GM18907 (cell line): ENCODE data around the gene IL11RA.
A peak's percentile ranks its signal among the peaks of the same experiment; 100 is the strongest.
"Not testable (repeated sequence)": the region's sequence is repeated elsewhere in the genome, so short reads cannot be mapped to it uniquely, and the experiment has no call there.

Experiments
- ATAC-seq: cut with Tn5 transposase; IDR thresholded peaks from one replicate; pipeline ENCODE4 v1.9.1; 2021; ENCODE audit warnings: mild to moderate bottlenecking, moderate library complexity; ENCODE audit not compliant: unreplicated experiment

IL11RA gene

DNA sequence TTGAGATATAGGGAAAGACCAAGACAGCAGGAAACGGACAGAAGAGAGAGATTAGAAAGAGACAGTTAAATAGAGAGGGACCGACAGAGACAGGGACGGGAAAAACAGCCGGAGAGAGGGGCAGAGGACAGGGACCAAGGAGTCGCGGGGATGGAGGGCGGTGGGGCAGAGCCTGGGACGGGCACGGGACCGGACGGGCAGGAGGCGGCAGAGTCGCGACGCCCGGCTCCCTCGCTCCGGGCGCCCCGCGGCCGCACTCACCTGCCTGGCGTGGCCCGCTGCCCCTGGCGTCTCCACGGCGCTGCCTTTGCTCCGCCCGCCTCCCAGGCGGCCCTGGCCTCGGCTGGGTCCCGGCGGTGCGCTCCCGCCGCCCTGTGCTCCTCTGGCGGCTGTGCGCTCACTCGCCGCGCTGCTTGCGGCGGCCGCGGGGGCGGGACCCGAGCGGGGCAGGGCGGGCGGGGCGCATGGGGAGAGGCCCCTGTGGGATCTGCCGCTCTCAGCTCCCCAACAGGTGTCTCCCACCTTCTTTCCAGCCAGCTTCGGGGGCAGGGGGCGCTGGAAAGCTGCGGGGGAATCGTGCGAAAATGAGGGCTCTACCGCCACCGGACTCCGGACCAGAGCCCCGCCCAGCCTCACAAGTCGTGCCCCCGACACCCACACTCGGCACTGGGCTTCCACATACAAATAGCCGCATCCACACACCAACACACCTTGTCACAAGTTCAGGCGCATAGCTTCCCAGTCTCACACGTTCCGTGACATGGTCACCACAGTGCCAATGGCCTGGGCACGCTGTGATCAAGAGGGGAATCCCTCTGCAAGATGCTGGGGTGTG is 23.1 kb upstream of the IL11RA start, which contains the start of gene ARID3C:
TSS of gene ARID3C (minus strand) at position 411 of the 835 bp plus-strand sequence. CDS start 1,052 bp downstream, outside the sequence.
- no peak for ATAC-seq

DNA sequence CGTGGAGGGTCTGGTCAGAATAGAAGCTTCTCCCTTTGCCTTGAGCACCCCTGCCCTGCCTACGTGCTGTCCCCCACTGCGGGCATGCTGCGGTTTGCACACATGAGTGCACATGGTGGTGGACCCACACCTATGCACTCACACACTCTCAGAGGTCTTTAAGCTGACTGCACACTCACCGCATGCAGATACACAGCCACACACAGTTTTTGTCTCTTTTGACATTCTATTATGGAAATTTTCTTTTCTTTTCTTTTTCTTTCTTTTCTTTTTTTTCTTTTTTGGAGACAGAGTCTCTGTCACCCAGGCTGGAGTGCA is 22.5 kb upstream of the IL11RA start:
- ATAC-seq = no peak

DNA sequence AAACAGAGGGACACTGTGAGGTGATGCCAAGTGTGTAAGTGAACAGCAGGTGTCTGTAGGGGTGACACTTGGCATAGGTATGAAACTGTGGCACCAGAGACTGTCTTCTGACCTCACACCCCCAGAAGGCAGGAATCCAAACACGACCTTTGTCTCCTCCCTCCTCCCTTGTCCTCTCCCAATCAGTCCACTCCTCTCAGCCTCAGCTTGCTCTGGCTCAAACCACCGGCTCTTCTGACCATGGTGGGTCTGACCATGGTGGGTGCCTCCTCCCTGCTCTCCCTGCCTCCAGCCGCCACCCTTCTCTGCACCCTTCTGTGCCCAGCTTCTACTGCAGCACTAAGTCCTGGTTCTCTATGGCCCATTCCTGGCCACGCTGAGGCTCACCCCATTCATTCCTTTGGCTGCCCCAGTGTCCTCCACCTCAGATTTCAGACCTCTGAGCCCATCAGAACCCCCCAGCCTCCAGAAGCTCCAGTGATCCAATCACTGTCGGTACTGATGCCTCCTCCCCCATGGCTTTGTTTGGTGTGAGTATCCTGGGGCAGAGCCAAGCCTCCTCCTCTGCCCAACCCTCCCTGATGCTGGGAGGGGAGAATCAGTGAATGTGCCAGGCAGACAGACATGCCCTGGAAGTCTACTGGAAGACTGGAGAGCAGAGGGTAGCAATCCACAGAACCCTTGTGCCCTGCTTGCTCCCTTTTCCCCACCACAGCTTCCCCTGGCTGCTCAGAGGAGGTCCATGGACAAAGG is 21.4 kb upstream of the IL11RA start:
- ATAC-seq = no peak

- no peak for ATAC-seq
Measured at GRCh38 chr9:34633166-34633565, 18.8 kb upstream of the IL11RA start.

GRCh38 chr9:34633851-34634550 is 18.0 kb upstream of the IL11RA start:
- peak; percentile 36 for ATAC-seq

- no peak for ATAC-seq
Measured at GRCh38 chr9:34634551-34635248, 17.3 kb upstream of the IL11RA start.

GRCh38 chr9:34635556-34635955 is 16.4 kb upstream of the IL11RA start:
- ATAC-seq = no peak

DNA sequence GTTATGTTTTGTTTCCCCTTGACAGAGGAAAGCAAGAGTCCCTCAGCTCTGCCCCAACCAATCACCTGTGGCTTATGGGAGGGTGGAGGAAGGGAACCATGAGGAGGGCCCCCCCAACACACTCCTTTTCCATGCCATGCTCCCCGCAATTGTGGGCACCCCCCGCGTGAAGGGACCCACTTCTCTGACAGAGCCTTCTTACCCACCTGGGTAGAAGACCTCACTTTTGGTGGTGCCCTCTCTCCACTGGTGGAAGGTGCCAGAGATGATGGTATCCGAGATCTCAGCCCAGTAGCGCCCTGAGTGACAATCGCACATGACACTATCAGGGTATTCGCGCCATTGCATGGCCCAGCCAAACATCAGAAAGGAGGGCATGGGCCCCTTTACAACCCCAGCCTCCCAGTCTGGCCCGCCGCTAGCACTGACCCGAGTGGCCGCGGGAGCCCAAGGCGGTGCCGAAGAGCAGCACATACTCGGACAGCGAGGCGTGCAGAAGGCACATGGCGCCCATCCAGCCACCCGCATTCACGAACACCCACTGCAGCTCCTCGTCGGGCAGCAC is 15.1 kb upstream of the IL11RA start:
- ATAC-seq = peak; percentile 2

DNA sequence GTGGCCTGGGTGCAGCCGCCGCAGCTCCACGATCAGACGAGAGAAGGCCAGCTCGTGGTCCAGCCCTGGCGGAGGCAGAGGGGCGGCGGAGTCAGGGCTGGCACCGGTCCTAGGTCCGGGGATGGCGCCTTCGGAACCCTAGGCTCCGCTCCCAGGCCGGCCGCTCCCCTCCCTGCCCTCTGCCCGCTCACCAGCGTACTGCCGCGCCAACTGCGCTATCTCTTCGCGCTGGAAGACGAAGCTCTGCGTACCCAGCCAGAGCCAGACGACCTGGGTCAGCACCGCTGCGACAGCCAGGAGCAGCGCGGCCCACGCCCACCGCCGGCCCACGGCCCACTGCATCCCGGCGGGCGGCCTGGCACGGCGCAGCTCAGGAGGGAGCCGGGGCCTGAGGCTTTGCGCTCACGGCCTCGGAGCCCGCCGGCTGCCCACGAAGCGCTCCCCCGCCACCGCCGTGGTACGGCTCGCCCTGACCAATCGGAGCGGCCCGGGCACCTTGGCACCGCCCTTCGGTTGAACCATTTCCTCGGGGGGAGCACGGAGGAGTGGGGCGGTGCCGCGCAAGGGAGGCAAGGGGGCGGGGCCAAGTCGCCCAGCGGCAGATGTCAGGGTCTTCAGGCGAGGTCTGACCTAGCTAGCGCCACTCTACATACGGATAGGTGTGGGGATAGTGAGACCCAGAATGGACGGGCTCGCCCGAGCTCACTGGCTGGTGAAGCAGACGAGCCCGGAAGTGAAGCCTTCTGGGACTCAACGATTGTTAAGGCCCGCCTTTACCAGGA is 14.4 kb upstream of the IL11RA start, which contains the start of gene SIGMAR1:
TSS of gene SIGMAR1 (minus strand) at position 432 of the 782 bp plus-strand sequence. CDS start at position 342, 90 bp downstream.
- peak; percentile 86 for ATAC-seq

- ATAC-seq = no peak
Measured at GRCh38 chr9:34638138-34638445, 13.9 kb upstream of the IL11RA start.

DNA sequence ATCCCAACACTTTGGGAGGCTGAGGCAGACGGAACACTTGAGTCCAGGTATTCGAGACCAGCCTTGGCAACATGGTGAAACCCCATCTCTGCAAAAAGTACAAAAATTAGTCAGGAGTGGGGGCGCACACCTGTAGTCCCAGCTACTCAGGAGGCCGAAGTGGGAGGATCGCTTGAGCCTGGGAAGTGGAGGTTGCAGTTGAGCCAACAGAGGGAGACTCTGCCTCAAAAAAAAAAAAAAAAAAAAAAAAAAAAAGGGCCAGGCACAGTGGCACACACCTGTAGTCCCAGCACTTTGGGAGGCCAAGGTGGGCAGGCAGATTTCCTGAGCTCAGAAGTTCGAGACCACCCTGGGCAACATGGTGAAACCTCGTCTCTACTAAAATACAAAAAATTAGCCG is 12.7 kb upstream of the IL11RA start:
- ATAC-seq = not testable (repeated sequence)

GRCh38 chr9:34642679-34643078 is 9.3 kb upstream of the IL11RA start:
- no peak for ATAC-seq

- ATAC-seq = no peak
Measured at GRCh38 chr9:34644766-34645314, 7.1 kb upstream of the IL11RA start.

DNA sequence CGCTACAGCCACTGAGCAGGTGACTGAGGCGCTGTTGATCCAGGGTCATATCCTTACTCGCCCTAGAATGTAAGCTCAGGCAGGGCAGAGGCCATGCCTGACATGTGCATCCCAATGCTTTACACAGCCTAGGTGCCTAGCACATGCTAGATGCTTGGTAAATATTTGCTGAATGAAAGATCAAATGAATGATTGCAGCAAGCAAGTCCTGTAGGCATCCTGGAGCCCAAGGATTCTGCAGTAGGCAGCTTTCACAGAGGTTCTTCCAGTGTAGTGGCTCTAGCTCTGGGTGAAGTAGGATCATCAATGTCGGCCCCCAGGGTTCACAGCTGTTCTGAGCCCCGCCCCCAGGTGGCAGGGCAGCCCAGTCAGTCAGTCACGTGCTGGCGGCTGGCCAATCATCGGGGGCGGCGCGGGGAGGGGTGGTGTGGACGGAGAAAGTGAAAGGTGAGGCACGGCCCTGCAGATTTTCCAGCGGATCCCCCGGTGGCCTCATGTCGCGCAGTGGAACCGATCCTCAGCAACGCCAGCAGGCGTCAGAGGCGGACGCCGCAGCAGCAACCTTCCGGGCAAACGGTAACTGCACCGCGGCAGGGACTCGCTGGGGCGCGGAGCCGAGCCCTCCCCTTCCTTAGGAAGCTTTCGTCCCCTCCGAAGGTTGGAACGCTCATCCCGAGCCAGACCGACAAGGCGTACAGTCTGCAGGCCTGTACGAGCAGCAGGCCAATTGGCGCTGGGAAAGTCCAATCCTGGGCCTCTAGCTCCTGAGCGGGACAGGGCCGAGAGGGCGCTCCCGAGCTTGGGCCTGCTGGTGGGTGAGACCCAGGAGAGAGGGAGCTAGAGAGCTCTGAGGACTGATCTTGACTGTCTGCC is 5.5 kb upstream of the IL11RA start, which contains the start of gene GALT:
TSS of gene GALT (plus strand) at position 465 of the 873 bp plus-strand sequence. CDS start at position 495, 30 bp downstream.
- ATAC-seq = peak; percentile 88

DNA sequence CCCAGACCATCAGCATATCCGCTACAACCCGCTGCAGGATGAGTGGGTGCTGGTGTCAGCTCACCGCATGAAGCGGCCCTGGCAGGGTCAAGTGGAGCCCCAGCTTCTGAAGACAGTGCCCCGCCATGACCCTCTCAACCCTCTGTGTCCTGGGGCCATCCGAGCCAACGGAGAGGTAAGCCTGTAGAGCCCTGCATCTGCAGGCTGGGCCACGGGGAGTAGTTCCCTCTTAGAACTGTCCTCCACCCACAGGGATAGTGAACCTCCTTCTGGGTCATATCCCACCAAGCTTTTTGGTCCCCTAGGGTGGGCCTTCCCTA is 4.9 kb upstream of the IL11RA start:
- ATAC-seq = no peak

GRCh38 chr9:34647651-34648050 is 4.3 kb upstream of the IL11RA start:
- ATAC-seq = no peak

DNA sequence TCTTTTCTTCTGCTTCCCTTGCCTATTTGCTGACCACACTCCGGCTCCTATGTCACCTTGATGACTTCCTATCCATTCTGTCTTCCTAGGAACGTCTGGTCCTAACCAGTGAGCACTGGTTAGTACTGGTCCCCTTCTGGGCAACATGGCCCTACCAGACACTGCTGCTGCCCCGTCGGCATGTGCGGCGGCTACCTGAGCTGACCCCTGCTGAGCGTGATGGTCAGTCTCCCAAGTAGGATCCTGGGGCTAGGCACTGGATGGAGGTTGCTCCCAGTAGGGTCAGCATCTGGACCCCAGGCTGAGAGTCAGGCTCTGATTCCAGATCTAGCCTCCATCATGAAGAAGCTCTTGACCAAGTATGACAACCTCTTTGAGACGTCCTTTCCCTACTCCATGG is 3.3 kb upstream of the IL11RA start:
- no peak for ATAC-seq

GRCh38 chr9:34650816-34651215 is 1.2 kb upstream of the IL11RA start:
- no peak for ATAC-seq

GRCh38 chr9:34651321-34651720 is 664 bp upstream of the IL11RA start:
- no peak for ATAC-seq
